ENCODE measurements around the gene ALDH4A1.

The ALDH4A1 gene

DNA sequence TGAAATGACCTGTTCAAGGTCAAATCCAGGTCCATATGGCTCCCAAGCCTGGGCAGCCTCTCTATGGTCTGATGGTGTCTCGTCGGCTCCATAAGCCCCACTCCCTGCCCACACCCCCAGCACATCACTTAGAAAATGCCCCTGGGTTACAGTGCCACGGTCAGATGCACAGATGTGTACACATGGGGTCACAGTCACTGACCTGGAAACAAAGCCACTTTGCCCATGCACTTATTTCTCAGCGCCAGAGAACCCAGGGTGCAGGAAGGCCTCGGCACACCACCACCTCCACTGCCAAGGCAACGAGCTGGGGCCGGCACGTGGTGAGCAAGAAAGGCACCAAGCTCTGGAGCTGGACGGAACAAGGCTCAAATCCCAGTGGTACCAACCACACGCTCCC is 29.4 kb upstream of the ALDH4A1 start:
- Mint-ChIP-seq H3K27me3 (no peaks in the 10 kb centered on the region), H3K9me3 (no peaks in the 10 kb centered on the region), H3K36me3 (ENCODE audit: low read depth) (peaks cover 5% of the 10 kb centered on the region), H3K27ac (peak overlapping the region; percentile 83), H3K4me3 (no peak overlapping the region), H3K4me1 (ENCODE audit: low read depth) (peaks cover 93% of the 10 kb centered on the region)
- no peak for DNase-seq

DNA sequence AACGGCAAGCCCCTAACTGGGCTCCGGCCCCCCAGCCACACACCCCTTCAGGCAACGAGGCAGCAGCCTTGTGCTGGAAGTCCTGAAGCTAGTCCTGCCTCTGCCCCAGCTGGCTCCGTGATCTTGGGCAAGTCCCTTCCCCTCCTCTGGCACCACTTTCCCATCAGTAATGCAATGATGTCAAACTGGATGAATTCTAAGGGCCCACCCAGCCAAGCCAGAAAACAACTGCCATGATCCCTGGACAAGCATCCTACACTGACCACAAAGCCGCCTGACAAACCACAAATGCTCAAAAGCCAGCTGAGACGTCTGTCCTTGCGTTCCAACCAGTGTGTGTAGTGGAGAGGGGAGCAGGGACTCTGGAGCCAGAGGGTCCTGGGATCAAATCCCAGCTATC is 27.3 kb upstream of the ALDH4A1 start:
- Mint-ChIP-seq H3K27me3 (no peaks in the 10 kb centered on the region), H3K9me3 (peaks cover 3% of the 10 kb centered on the region), H3K4me1 (ENCODE audit: low read depth) (peaks cover 91% of the 10 kb centered on the region), H3K4me3 (no peak overlapping the region), H3K36me3 (ENCODE audit: low read depth) (peaks cover 16% of the 10 kb centered on the region), H3K27ac (peak overlapping the region; percentile 83)
- DNase-seq, result no peak

DNA sequence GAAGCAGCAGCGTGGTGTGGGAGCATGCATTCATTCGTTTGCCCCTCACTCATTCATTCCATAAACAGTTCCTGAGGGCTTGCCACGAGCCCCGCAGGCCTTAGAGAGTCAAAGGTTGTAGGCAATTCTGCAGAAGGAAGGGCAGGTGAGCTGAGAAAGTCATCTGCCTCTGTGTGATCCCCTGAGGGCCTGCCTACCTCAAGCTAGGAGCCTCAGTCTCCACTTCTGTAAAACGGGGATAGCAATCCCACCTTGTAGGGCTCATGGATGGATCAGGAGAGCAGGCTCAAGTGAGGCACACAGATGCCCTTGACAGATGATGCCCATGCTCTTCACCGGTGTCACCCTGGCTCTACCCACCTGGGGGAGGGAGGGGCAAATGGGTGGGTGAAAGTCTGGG is 26.6 kb upstream of the ALDH4A1 start:
- peaks cover 92% of the 10 kb centered on the region for H3K4me1 Mint-ChIP-seq (ENCODE audit: low read depth)
- peak overlapping the region; percentile 99 for H3K27ac Mint-ChIP-seq
- peaks cover 13% of the 10 kb centered on the region for H3K36me3 Mint-ChIP-seq (ENCODE audit: low read depth)
- peak overlapping the region; percentile 82 for H3K4me3 Mint-ChIP-seq
- H3K9me3 Mint-ChIP-seq, result peaks cover 3% of the 10 kb centered on the region
- no peaks in the 10 kb centered on the region for H3K27me3 Mint-ChIP-seq
- no peak for DNase-seq

DNA sequence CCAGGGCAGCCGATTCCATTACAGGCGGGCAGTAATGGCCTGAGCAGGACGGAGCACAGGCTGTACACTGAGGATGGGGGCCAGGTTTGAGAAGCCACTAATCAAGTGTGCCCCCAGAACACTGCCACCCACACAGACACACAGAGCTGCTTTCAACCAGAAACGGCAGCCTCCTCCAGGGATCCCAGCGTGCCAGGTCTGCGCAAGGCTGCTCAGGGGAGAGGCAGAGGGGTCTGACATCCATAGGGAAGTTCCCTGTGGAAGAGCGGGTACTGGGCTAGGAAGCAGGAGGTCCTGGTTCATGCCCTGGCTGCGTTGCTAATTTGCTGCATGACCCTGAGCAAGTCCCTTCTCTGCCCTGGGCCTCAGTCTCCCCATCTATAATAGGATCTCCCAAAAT is 26.1 kb upstream of the ALDH4A1 start:
- Mint-ChIP-seq H3K27ac (peak overlapping the region; percentile 99), H3K9me3 (peaks cover 3% of the 10 kb centered on the region), H3K27me3 (no peaks in the 10 kb centered on the region), H3K4me1 (ENCODE audit: low read depth) (peaks cover 96% of the 10 kb centered on the region), H3K36me3 (ENCODE audit: low read depth) (peaks cover 13% of the 10 kb centered on the region), H3K4me3 (peak overlapping the region; percentile 82)
- DNase-seq, result no peak

DNA sequence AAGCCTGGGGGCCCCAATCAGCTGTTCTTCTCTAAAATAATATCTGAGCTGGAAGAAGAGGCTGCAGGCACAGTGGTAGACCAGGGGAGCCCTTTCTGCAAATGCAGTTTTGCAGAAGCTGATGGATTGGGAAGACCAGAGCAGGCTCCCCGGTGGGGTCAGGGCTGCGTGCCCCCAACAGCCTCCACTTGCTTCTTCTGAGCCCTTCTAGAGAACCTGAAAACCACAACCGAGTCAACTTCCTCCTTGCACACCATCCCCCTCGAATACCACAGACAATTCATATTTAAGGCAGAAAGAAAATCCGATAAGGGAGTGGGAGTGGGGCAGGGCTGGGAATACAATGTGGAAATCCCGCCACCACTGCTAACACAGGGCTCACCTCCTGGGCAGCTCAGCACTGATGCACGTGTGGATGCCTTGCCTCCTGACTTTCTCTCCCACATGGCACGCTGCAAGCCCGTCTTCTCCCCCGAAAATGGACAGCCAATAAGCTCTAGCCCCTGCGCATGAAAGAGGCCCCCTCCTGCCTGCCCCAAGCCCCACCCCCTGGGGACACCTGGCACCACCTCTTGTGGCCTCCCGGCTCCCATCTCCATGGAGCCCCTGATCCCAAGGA is 25.4 kb upstream of the ALDH4A1 start:
- H3K27ac Mint-ChIP-seq, result peak overlapping the region; percentile 99
- peaks cover 96% of the 10 kb centered on the region for H3K4me1 Mint-ChIP-seq (ENCODE audit: low read depth)
- no peaks in the 10 kb centered on the region for H3K27me3 Mint-ChIP-seq
- peaks cover 3% of the 10 kb centered on the region for H3K9me3 Mint-ChIP-seq
- peaks cover 13% of the 10 kb centered on the region for H3K36me3 Mint-ChIP-seq (ENCODE audit: low read depth)
- H3K4me3 Mint-ChIP-seq, result peak overlapping the region; percentile 82
- DNase-seq, result peak; percentile 70

DNA sequence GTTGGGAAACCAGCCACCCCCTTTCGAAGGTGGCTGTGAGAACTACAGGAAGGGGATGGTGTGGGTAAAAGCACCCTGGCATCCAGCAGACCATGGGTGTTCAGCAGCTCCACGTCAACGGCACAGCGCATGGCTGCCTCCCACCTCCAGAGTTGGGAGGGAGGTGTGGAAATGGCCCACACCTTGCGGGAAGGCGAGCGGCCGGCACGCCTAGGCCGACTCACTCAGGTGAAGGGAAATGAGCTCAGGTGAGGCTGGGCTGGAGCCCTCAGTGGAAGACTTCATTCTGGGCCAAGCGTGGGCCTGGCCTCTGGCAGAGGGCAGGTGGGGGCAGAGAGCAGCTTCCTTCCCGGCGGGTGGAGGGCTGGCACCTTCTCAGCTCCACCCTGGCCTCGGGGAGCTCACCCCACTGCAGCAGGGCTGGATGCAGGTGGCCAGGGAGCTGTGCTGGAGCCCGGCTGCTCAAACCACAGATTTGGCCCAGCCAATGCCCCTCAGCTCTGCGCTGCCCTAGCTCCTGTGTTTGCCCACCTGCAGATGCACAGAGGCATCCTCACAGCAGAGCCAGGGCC is 24.8 kb upstream of the ALDH4A1 start:
- H3K36me3 Mint-ChIP-seq (ENCODE audit: low read depth), result peaks cover 13% of the 10 kb centered on the region
- peak overlapping the region; percentile 99 for H3K27ac Mint-ChIP-seq
- no peaks in the 10 kb centered on the region for H3K27me3 Mint-ChIP-seq
- H3K4me1 Mint-ChIP-seq (ENCODE audit: low read depth), result peaks cover 94% of the 10 kb centered on the region
- DNase-seq, result peak; percentile 74
- peak overlapping the region; percentile 82 for H3K4me3 Mint-ChIP-seq
- H3K9me3 Mint-ChIP-seq, result peaks cover 3% of the 10 kb centered on the region

DNA sequence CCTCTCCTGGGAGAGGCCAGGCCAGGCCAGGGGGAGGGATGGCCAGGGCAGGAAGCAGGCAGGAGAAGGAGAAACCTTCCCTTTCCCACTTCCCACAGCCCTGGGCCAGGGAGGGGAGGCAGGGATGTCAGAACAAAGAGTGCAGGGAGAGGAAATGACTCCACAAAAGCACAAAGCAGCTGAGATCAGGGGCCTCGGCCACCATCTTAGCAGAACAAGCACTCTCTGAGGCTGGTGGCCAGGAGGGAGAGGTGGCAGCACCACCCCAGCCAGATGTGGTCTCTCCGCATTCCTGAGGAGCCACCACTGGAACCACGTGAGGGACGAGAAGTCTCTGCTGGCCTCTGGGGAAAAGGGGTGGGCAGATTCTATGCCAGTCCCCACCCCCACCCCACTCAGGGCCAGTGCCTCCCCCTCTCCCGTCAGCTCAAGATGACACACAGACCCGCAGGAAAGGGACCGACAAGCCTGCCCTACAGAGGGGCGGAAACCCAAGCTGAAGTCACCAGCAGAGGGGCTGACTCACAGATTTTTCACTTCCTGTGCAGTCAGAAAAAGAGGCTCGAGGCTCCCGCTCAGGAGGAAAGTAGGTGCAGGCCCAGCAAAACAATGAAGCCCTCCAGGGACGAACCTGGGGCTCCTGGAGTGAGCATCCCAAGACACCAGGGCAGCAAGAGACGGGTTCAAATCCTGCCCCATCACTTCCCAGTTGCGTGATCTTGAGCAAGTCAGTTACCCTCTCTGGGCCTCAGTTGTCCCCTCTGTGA is 24.1 kb upstream of the ALDH4A1 start:
- peak; percentile 84 for DNase-seq
- Mint-ChIP-seq H3K36me3 (ENCODE audit: low read depth) (peaks cover 13% of the 10 kb centered on the region), H3K4me1 (ENCODE audit: low read depth) (peaks cover 88% of the 10 kb centered on the region), H3K4me3 (peak overlapping the region; percentile 82), H3K9me3 (peaks cover 3% of the 10 kb centered on the region), H3K27ac (peak overlapping the region; percentile 99), H3K27me3 (no peaks in the 10 kb centered on the region)

DNA sequence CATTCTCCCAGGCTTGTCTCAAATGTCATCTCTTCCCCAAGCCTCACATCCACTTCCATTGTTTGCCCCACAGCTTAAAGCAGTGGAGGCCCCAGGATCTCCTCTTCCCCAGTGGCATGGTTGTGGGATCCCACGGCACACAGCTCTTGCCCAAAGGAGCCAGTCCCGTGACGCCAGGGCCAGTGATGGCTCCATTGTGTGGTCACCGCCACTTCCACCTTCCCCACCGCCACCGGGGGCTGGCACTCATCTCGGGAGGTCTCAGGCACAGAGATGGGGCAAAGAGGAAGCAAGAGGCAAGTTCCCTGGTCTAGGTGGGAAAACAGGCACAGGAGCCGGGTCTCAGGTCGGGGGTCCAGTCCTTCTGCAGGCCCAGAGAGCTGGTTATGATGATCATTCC is 22.9 kb upstream of the ALDH4A1 start:
- H3K27me3 Mint-ChIP-seq, result no peaks in the 10 kb centered on the region
- no peak overlapping the region for H3K4me3 Mint-ChIP-seq
- H3K4me1 Mint-ChIP-seq (ENCODE audit: low read depth), result peaks cover 77% of the 10 kb centered on the region
- H3K27ac Mint-ChIP-seq, result peak overlapping the region; percentile 60
- DNase-seq, result no peak
- H3K9me3 Mint-ChIP-seq, result peaks cover 3% of the 10 kb centered on the region
- H3K36me3 Mint-ChIP-seq (ENCODE audit: low read depth), result peaks cover 20% of the 10 kb centered on the region

DNA sequence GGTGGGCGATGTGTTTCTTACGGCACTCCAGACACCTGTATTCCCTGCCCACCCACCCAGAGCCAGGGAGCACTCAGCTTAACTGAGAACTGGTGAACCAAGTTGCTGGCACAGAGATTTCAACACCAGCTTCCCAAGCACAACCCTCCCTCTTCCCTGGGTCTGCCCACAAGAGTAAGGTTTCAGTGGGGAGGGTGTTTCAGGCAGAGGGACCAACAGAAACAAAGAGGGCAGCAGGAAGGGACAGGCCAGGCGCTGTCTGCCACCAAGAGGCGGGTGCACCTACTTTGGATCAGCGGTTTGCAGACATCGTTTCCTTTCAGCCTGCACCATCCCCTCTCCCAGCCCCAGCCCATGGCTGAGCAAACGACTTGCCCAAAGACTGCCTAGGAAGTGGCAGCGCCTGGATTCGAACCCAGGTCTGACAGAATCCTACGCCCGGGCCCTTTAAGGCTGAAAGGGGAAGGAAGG is 21.9 kb upstream of the ALDH4A1 start:
- Mint-ChIP-seq H3K27me3 (no peaks in the 10 kb centered on the region), H3K27ac (peak overlapping the region; percentile 69), H3K4me1 (ENCODE audit: low read depth) (peaks cover 67% of the 10 kb centered on the region), H3K9me3 (peaks cover 3% of the 10 kb centered on the region), H3K4me3 (no peak overlapping the region), H3K36me3 (ENCODE audit: low read depth) (peaks cover 29% of the 10 kb centered on the region)
- DNase-seq, result no peak

DNA sequence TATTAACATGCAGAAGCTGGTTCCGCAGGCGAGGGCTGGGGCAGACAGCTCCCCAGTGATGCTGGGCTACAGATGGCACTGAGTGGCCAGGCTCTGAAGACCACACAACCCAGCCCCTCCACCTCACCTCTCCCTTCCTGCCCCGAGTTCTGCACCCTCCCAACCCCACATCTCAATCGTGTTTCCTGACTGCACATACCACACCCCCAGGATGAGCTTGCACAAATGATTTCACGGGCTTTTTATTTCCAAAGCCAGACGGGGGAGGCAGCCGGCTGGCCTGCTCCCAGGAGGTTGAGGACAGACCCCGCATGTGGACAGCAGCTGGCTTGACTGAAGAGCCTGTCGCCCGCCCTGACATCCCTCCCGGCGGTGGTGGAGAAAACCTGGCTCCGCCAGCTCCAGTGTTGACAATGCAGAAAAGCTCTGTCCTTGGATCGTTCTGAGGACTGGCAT is 21.4 kb upstream of the ALDH4A1 start:
- Mint-ChIP-seq H3K4me1 (ENCODE audit: low read depth) (peaks cover 62% of the 10 kb centered on the region), H3K4me3 (no peak overlapping the region), H3K27me3 (no peaks in the 10 kb centered on the region), H3K36me3 (ENCODE audit: low read depth) (peaks cover 34% of the 10 kb centered on the region), H3K27ac (peak overlapping the region; percentile 69), H3K9me3 (peaks cover 3% of the 10 kb centered on the region)
- DNase-seq, result no peak

DNA sequence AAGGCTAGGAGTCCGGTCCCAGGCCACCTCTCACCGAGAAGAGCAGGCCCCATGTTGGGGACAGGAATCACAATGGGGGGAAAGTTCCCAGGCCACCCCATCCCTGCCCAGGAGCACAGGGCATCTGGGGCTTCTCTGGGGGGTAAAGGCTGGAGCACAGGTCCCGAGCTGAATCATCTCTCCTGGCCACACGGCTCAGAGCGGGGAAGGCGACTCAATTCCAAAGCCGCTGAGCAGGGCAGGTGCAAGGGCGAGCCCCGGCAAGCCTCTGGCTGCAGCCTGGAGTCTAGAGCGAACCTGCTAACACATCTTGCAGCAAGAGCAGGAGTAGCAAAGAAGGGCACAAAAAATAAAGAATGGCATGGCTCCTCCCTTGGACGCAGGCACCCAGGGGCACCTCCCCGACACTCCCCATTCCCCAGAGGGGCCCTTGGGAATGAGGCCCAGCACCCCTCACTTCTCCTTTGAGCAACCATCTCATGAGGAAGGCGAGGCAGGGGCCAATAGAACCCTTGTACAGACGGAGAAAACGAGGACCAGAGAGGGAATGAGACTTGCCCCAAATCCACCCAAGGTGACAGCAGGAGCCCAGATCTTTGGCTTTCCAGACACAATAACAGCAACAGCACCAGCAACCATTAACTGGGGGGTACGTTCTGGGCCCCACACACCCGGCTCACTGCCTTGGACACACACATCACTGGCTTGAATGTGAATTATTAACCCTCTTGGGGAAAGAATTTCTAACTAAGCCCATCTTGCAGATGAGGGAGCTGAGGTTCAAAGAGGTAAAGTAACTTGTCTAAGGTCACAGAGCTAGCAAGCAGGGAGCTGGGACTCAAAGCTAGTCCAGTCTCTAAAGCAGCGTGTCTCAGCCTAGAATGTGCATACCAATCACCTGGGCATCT is 20.7 kb upstream of the ALDH4A1 start:
- peaks cover 3% of the 10 kb centered on the region for H3K9me3 Mint-ChIP-seq
- H3K27ac Mint-ChIP-seq, result peak overlapping the region; percentile 69
- DNase-seq, result no peak
- H3K36me3 Mint-ChIP-seq (ENCODE audit: low read depth), result peaks cover 39% of the 10 kb centered on the region
- H3K27me3 Mint-ChIP-seq, result no peaks in the 10 kb centered on the region
- no peak overlapping the region for H3K4me3 Mint-ChIP-seq
- H3K4me1 Mint-ChIP-seq (ENCODE audit: low read depth), result peaks cover 56% of the 10 kb centered on the region

DNA sequence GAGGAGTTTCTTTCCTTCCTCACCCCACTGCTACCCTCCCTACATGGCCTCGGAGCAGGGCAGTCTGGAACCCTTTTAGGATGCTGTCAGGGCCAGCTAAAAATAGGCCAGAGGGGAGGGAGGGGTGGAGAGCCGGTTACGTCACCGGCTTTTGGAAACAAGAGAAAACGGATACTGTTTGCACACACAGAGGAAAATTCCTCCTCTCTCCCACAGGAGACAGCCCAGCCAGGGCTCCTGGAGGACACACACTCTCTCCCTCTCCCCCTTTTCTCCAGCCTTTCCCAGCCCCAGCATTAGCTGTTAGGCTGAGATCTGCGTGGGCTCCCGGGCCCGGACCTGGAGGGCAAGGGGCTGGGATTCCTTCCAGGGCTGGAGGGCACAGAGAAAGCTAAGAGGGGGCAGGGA is 20.0 kb upstream of the ALDH4A1 start:
- peak overlapping the region; percentile 69 for H3K27ac Mint-ChIP-seq
- H3K27me3 Mint-ChIP-seq, result no peaks in the 10 kb centered on the region
- no peak overlapping the region for H3K4me3 Mint-ChIP-seq
- peaks cover 48% of the 10 kb centered on the region for H3K4me1 Mint-ChIP-seq (ENCODE audit: low read depth)
- H3K9me3 Mint-ChIP-seq, result peaks cover 3% of the 10 kb centered on the region
- H3K36me3 Mint-ChIP-seq (ENCODE audit: low read depth), result peaks cover 47% of the 10 kb centered on the region
- DNase-seq, result no peak

DNA sequence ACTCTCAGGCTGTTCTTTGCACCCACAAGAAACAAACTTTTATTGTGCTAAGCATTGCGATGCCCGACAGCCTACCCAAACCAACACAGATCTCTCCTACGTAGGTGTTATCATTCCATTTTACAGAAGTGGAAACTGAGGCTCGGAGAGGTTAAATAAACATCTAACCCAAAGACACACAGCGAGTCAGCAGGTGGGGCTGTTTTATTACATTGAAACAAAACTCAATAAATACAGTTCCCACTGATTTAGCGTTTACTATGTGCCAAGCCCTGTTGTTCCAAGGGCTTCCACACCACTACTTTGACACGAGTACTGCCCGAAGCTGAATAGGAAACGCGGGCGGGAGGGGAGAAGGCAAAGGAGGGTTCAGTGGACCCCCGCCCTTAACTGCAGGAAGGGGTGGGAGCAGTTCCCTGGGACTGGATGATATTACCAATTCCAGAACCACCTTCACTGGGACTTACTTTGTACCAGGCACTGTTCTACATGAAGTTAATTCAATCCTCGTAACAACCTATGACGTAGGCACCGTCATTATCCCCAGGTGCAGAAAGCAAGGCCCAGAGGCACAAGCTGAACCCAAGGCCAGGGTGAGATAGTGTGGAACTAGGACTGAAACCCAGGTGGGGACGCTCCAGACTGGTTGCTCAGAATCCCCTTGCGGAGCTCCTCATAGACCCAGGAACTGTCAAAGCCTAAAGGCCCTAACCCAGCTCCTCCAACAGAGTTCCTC is 19.3 kb upstream of the ALDH4A1 start:
- H3K36me3 Mint-ChIP-seq (ENCODE audit: low read depth), result peaks cover 51% of the 10 kb centered on the region
- no peak for DNase-seq
- peak overlapping the region; percentile 69 for H3K27ac Mint-ChIP-seq
- H3K27me3 Mint-ChIP-seq, result no peaks in the 10 kb centered on the region
- H3K9me3 Mint-ChIP-seq, result peaks cover 3% of the 10 kb centered on the region
- no peak overlapping the region for H3K4me3 Mint-ChIP-seq
- peaks cover 41% of the 10 kb centered on the region for H3K4me1 Mint-ChIP-seq (ENCODE audit: low read depth)
